EL (cell line): ENCODE data around the gene CDC6.

ENCODE experiments used
- DNase-seq: peaks from one replicate; pipeline ENCODE4 v3.0.0-alpha.2; 2016

The CDC6 gene

GRCh38 chr17:40341808-40342503 lies 54.3 kb downstream of the CDC6 start:
- peak; percentile 72 for DNase-seq

- no peak for DNase-seq
These were observed 55.0 kb downstream of the CDC6 start for GRCh38 chr17:40342504-40343218.

GRCh38 chr17:40343219-40344119 lies 55.8 kb downstream of the CDC6 start:
- DNase-seq: no peak

GRCh38 chr17:40344421-40345160 lies 56.9 kb downstream of the CDC6 start:
- DNase-seq: no peak

- DNase-seq: peak; percentile 82
These were observed 57.7 kb downstream of the CDC6 start for GRCh38 chr17:40345161-40345993.

- DNase-seq: no peak
These were observed 58.5 kb downstream of the CDC6 start for GRCh38 chr17:40345994-40346764.

GRCh38 chr17:40346765-40347158 lies 59.1 kb downstream of the CDC6 start:
- no peak for DNase-seq

GRCh38 chr17:40347319-40348135 lies 59.8 kb downstream of the CDC6 start:
- DNase-seq: no peak

GRCh38 chr17:40348136-40348504 lies 60.4 kb downstream of the CDC6 start:
- no peak for DNase-seq

- DNase-seq: no peak
These were observed 61.1 kb downstream of the CDC6 start for GRCh38 chr17:40348562-40349476.

- DNase-seq: no peak
These were observed 61.8 kb downstream of the CDC6 start for GRCh38 chr17:40349477-40349894.

- no peak for DNase-seq
These were observed 62.4 kb downstream of the CDC6 start for GRCh38 chr17:40349895-40350688.

GRCh38 chr17:40350689-40351358 lies 63.1 kb downstream of the CDC6 start:
- no peak for DNase-seq

GRCh38 chr17:40351359-40352236 lies 63.9 kb downstream of the CDC6 start:
- no peak for DNase-seq

GRCh38 chr17:40352237-40352778 lies 64.6 kb downstream of the CDC6 start:
- no peak for DNase-seq

GRCh38 chr17:40352779-40353394 lies 65.2 kb downstream of the CDC6 start:
- no peak for DNase-seq
